SK-N-MC (cell line): ENCODE results near the gene RBP5.

ENCODE experiments used
- DNase-seq: peaks from one replicate; pipeline ENCODE4 v3.0.0-alpha.2; 2011; ENCODE audit warnings: low read depth, low spot score
- H3K27ac ChIP-seq: fragments of 200-600 bp; sonication (generic); 2 replicates; pipeline ENCODE4 v1.5.1; 2016; ENCODE audit warnings: mixed run types
- H3K36me3 ChIP-seq: fragments of 200-600 bp; sonication (generic); 2 replicates; pipeline ENCODE4 v1.6.1; 2017; ENCODE audit warnings: antibody characterized with exemption, low read length, mixed read lengths; ENCODE audit not compliant: insufficient read depth
- H3K4me3 ChIP-seq: fragments of 200-600 bp; sonication (generic); 2 replicates; pipeline ENCODE4 v1.5.1; 2016
- H3K9ac ChIP-seq: fragments of 200-600 bp; sonication (generic); 2 replicates; pipeline ENCODE4 v1.8.0; 2017; ENCODE audit warnings: mixed run types, mixed read lengths; ENCODE audit not compliant: insufficient read length
- H3K9me3 ChIP-seq: fragments of 200-600 bp; sonication (generic); 2 replicates; pipeline ENCODE4 v1.6.1; 2017; ENCODE audit warnings: low read depth, mild to moderate bottlenecking, antibody characterized with exemption, low read length, moderate library complexity, mixed read lengths
- EZH2 ChIP-seq: fragments of 200-600 bp; sonication (generic); IDR thresholded peaks from one replicate; pipeline ENCODE4 v1.6.1; 2017; ENCODE audit warnings: antibody characterized with exemption
- FOXP2 ChIP-seq: optimal IDR thresholded peaks from 2 replicates; pipeline ENCODE3; 2011; ENCODE audit warnings: mild to moderate bottlenecking, moderate library complexity; ENCODE audit not compliant: insufficient read depth; ENCODE audit errors: extremely low read length, control extremely low read depth
- POLR2AphosphoS5 ChIP-seq: IDR thresholded peaks from 2 replicates; pipeline ENCODE4 v1.6.1; 2012; ENCODE audit warnings: mild to moderate bottlenecking, low read depth, low read length, borderline replicate concordance

RBP5 gene

GRCh38 chr12:7093486-7093885 lies 35.2 kb downstream of the RBP5 start:
- no peak overlapping the region for H3K4me3 ChIP-seq
- H3K9ac ChIP-seq, result no peak overlapping the region
- no peak overlapping the region for H3K27ac ChIP-seq
- no peaks in the 10 kb centered on the region for H3K9me3 ChIP-seq
- no peak for TF ChIP-seq POLR2AphosphoS5
- no peak for TF ChIP-seq EZH2
- TF ChIP-seq FOXP2, result no peak
- DNase-seq, result no peak
- H3K36me3 ChIP-seq, result no peaks in the 10 kb centered on the region

DNA sequence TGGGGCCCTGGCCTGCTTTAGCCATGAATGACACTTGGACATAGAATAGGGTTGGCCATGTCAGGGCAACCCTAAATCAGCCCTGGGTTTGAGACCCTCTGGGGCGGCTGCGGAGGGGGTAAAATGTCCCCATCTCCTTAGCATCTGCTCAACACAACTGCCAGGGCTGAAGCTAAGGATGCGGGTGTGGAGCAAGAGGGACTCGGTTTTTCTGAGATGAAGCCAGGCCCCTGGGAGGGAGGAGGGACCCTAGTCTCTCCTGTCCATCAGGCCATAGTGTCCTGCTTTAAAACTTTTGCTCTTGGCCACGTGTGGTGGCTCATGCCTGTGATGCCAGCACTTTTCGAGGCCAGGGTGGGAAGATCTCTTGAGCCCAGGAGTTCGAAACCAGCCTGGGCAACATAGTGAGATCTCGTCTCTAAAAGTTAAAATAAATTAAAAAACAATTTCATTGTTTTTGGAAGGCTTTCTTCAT lies 35.7 kb downstream of the RBP5 start:
- DNase-seq, result no peak
- Histone ChIP-seq H3K4me3 (no peak overlapping the region), H3K36me3 (no peaks in the 10 kb centered on the region), H3K9me3 (no peaks in the 10 kb centered on the region), H3K9ac (no peak overlapping the region), H3K27ac (no peak overlapping the region)
- no peak for TF ChIP-seq FOXP2

- DNase-seq, result peak; percentile 58
- H3K27ac ChIP-seq, result no peak within 1 kb of the TSS
- H3K4me3 ChIP-seq, result peak within 1 kb of the TSS; percentile 77
Observed at GRCh38 chr12:7092229-7092985, 36.3 kb downstream of the RBP5 start, which contains the start of gene C1R. Gene C1R (minus strand): TSS chr12:7092445. CDS start chr12:7092388, 57 bp downstream.

DNA sequence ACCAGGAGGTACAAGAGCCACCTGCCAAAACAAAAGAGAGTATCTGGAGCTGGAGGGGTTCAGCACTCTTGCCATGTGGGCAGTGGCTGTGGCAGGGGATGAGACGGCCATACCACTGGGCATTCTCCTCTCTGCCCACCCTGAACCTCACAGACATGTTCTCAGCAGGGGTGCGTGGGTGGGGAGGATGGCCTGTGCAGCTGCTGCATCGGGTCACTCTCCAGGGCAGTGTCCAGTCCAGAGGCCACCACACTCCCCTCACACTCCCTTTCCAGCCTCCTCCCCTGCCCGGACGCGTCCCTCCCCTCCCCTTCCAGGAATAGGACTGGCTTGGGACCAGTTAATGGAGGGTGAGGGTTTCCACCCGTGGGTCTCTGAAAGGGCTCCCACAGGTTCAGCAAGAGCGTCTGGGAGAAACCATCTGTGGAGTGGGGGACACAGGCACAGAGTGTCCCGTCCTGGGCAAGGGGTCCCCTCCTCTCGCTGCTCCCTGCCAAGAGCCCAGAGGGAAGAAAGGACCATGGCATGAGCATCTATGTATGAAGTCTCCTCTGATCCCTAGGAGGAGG lies 36.9 kb downstream of the RBP5 start:
- TF ChIP-seq EZH2 (no peak), POLR2AphosphoS5 (no peak), FOXP2 (no peak)
- H3K27ac ChIP-seq, result no peak overlapping the region

More at GRCh38 chr12:7092229-7092985, 36.3 kb downstream of the RBP5 start, which contains the start of gene C1R:
- no peaks in the 10 kb centered on the region for H3K9me3 ChIP-seq
- H3K9ac ChIP-seq, result peak within 1 kb of the TSS; percentile 50
- no peaks in the 10 kb centered on the region for H3K36me3 ChIP-seq
- TF ChIP-seq POLR2AphosphoS5, result no peak
- TF ChIP-seq EZH2, result no peak
- TF ChIP-seq FOXP2, result no peak

GRCh38 chr12:7091171-7091570 lies 37.5 kb downstream of the RBP5 start:
- DNase-seq, result no peak
- H3K9ac ChIP-seq, result no peak overlapping the region
- H3K27ac ChIP-seq, result no peak overlapping the region
- TF ChIP-seq POLR2AphosphoS5, result no peak
- TF ChIP-seq FOXP2, result no peak
- no peak for TF ChIP-seq EZH2
- H3K4me3 ChIP-seq, result no peak overlapping the region
- H3K9me3 ChIP-seq, result no peaks in the 10 kb centered on the region
- H3K36me3 ChIP-seq, result no peaks in the 10 kb centered on the region

More for the DNA sequence above, 36.9 kb downstream of the RBP5 start:
- Histone ChIP-seq H3K4me3 (peak overlapping the region; percentile 77), H3K9me3 (no peaks in the 10 kb centered on the region), H3K36me3 (no peaks in the 10 kb centered on the region), H3K9ac (peak overlapping the region; percentile 50)
- DNase-seq, result no peak

- Histone ChIP-seq H3K9ac (no peak overlapping the region), H3K36me3 (no peaks in the 10 kb centered on the region), H3K4me3 (no peak overlapping the region), H3K27ac (no peak overlapping the region), H3K9me3 (no peaks in the 10 kb centered on the region)
- DNase-seq, result no peak
- TF ChIP-seq EZH2 (no peak), FOXP2 (no peak), POLR2AphosphoS5 (no peak)
Observed at GRCh38 chr12:7090222-7090998, 38.3 kb downstream of the RBP5 start.

DNA sequence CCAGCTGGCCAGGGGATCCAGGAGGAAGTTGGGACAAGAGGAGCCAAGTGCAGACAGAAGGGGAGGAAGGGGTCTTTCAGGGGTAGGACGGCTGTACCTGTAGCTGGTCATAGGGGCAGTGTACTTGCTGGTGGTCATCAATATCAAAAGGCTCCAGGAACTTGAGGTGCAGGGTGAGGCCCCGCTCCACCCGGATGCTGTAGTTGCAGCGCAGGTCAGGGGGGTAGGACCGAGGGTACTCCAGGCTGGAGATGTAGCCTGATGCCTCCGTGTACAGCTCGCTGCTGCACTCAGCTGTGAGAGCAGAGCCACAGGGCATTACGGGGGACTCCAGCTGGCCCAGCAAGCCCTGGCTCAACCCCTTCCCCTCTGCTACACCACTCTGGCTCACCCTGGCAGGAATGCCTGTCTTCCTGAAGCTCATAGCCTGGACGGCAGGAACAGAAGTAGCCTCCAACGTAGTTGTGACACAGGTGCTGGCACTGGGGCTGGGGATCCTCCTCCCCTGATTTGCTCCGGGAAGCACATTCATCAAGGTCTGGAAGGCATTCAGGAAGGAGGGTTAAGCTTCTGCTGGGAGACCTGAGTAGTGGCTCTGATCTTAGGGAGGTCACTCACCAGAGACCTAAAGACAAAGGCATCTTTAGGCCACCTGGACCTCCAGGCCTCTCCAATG lies 39.4 kb downstream of the RBP5 start:
- no peak overlapping the region for H3K9ac ChIP-seq
- H3K4me3 ChIP-seq, result no peak overlapping the region
- H3K27ac ChIP-seq, result no peak overlapping the region
- H3K9me3 ChIP-seq, result no peaks in the 10 kb centered on the region
- no peaks in the 10 kb centered on the region for H3K36me3 ChIP-seq
- DNase-seq, result no peak
- no peak for TF ChIP-seq FOXP2

DNA sequence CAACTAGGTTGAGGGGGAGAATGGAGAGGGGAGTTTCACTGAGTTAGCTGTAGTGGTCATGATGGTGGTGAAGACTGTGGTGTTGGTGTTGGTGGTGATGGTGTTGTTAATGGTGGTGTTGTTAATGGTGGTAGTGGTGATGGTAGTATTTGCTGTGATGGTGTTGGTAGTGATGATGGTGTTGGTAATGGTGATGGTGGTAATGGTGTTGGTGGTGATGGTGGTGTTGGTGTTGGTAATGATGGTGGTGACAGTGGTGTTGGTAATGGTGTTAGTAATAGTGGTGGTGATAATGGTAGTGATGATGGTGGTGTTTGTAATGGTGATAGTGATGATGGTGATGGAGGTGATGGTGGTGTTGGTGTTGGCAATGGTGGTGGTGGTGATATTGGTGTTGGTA lies 45.6 kb downstream of the RBP5 start:
- no peaks in the 10 kb centered on the region for H3K9me3 ChIP-seq
- H3K27ac ChIP-seq, result no peak overlapping the region
- H3K9ac ChIP-seq, result no peak overlapping the region
- no peak overlapping the region for H3K4me3 ChIP-seq
- TF ChIP-seq POLR2AphosphoS5 (no peak), FOXP2 (no peak), EZH2 (no peak)
- no peaks in the 10 kb centered on the region for H3K36me3 ChIP-seq
- DNase-seq, result no peak

DNA sequence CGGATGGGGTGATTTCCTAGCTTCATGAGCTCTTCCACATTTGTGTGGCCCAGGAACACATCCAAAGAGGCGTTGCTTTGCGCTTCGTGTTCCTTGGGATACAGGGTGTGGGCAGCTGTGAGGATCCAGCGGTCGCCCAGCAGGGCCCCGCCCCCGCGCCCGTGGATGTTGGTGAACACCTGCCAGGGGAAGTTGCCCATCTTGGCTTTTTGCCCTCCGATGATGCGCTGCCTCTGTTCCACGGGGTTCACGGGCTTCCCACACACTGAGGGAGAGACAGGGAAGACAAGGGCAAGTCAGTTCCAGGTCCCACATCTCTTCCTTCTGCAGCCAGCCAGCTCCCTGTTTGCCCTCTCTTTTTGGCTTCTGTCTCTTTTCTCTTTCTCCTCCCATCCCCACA lies 47.7 kb downstream of the RBP5 start:
- Histone ChIP-seq H3K9ac (no peak overlapping the region), H3K27ac (no peak overlapping the region), H3K4me3 (no peak overlapping the region), H3K36me3 (no peaks in the 10 kb centered on the region), H3K9me3 (no peaks in the 10 kb centered on the region)
- no peak for TF ChIP-seq POLR2AphosphoS5
- no peak for TF ChIP-seq FOXP2
- DNase-seq, result no peak
